ENCODE results near the gene CARNS1. TPM values are rescaled to one million over a fixed set of nuclear protein-coding genes. Genes with fewer than 3 reads are reported as not detected.
A peak's percentile ranks its signal among the peaks of the same experiment; 100 is the strongest.

CARNS1 gene
- total and polyA plus RNA-seq, 9 of the 15 experiments (the other 6 are each of a cell fraction or from before 2014, with no cell fraction given): 0.01 to 0.18 (median 0.06) TPM; not detected in 3

DNA sequence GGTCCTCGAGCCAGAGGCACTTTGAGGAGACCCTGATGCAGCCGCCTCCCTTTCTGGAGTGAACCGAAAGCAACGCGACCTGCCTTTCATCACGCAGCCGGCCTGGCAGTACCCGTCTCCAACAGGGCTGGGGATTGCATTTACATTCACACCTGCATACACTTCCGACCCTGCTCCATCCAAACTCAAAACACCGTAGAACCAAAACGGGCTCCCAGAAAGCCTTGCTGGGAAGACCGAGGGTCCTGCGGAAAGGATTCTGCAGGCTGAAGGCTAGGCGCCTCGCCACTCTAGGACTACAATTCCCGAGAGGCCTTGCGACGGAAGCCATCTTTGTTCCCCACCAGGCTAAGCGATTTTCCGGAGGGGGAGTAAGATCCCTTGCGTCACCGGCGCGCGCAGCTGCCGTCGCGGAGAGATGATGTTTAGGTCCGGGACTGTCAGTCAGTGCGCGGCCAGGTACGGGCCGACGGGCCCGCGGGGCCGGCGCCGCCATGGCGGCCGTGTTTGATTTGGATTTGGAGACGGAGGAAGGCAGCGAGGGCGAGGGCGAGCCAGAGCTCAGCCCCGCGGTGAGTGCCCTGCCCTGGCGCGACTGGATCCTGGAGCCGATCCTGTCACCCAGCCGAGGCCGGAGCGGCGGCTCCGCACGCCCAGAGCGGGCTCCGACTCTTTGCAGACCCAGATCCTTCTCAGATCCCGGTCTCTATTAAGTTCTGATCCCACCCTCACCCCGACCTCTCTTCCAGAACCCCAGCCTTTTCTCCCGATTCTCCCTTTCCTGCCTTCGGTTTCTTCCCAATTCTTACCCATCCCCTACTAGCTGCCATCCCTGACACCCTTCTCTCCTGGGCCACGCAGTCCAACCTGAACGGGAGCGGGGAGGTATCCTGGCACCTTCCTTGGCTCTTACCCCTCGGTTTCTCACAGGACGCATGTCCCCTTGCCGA, 12.8 kb downstream of the CARNS1 start, which contains the start of gene RPS6KB2 (continued):
- TF ChIP-seq, protein P1, sequence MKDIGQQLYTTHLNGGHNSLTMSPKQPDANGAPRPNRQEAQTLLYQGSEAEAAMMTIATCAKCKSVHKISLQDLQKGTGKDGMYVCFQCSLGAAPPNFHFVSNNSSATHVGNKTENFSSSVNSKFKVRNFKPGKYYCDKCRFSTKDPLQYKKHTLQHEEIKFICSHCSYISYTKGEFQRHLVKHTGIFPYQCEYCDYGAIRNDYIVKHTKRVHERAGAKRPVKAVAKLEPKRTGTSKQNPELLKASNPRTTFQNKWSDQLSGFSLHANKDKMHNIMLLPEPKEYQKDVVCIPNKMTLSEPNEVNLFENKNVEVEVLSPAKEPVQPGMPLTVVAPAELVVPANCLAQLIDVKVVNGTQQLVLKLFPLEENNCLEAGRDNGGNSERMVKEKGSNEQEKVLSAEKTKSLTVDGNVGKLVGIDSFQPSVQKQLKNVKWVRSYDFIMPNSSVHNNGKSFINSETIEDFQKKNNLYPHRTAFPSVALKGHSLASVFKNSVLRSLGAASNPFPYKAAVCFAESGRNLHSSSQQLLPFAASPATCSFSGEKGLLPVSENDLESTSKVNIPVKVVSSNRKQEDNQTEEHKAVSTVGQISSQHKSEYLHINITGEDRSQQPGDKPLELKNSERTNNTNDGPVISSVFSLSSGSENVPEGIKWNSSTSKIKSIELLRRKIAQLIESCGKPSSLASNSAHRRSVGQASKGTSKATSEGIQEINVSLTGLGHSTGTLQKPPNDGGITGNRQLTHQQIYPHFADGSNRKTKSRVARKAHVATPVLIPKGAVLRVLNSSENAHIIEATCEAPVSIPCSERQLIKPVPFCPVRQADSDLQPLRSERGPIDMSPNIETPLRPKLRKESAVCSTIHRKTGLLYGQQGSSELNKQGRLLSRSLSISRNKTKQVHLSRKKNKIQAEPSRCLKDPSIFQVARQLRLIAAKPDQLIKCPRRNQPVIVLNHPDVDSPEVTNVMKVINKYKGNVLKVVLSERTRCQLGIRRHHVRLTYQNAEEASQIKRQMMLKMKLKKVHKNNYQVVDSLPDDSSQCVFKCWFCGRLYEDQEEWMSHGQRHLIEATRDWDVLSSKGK (CRISPR knock-in tag; IDR thresholded peaks at IDR 0.05): no peak
- TF ChIP-seq, protein P2, sequence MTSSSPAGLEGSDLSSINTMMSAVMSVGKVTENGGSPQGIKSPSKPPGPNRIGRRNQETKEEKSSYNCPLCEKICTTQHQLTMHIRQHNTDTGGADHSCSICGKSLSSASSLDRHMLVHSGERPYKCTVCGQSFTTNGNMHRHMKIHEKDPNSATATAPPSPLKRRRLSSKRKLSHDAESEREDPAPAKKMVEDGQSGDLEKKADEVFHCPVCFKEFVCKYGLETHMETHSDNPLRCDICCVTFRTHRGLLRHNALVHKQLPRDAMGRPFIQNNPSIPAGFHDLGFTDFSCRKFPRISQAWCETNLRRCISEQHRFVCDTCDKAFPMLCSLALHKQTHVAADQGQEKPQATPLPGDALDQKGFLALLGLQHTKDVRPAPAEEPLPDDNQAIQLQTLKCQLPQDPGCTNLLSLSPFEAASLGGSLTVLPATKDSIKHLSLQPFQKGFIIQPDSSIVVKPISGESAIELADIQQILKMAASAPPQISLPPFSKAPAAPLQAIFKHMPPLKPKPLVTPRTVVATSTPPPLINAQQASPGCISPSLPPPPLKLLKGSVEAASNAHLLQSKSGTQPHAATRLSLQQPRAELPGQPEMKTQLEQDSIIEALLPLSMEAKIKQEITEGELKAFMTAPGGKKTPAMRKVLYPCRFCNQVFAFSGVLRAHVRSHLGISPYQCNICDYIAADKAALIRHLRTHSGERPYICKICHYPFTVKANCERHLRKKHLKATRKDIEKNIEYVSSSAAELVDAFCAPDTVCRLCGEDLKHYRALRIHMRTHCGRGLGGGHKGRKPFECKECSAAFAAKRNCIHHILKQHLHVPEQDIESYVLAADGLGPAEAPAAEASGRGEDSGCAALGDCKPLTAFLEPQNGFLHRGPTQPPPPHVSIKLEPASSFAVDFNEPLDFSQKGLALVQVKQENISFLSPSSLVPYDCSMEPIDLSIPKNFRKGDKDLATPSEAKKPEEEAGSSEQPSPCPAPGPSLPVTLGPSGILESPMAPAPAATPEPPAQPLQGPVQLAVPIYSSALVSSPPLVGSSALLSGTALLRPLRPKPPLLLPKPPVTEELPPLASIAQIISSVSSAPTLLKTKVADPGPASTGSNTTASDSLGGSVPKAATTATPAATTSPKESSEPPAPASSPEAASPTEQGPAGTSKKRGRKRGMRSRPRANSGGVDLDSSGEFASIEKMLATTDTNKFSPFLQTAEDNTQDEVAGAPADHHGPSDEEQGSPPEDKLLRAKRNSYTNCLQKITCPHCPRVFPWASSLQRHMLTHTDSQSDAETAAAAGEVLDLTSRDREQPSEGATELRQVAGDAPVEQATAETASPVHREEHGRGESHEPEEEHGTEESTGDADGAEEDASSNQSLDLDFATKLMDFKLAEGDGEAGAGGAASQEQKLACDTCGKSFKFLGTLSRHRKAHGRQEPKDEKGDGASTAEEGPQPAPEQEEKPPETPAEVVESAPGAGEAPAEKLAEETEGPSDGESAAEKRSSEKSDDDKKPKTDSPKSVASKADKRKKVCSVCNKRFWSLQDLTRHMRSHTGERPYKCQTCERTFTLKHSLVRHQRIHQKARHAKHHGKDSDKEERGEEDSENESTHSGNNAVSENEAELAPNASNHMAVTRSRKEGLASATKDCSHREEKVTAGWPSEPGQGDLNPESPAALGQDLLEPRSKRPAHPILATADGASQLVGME (CRISPR knock-in tag; IDR thresholded peaks at IDR 0.05): no peak
- TF ChIP-seq BRD9 (IDR thresholded peaks at IDR 0.05; ENCODE audit: low read depth, partially characterized antibody) (no peak), ZNF699 (CRISPR knock-in tag; IDR thresholded peaks at IDR 0.05; ENCODE audit: insufficient replicate concordance) (no peak), MTA1 (IDR thresholded peaks at IDR 0.05; ENCODE audit: borderline replicate concordance) (peak; percentile 100), RBFOX2 (IDR thresholded peaks at IDR 0.05; ENCODE audit: low read depth, low read length) (peak; percentile 94), CHD1 (IDR thresholded peaks at IDR 0.05; ENCODE audit: low read length) (peak; percentile 47), ETV5 (CRISPR knock-in tag; IDR thresholded peaks at IDR 0.05; ENCODE audit: low read depth) (peak; percentile 65; the same call in 1 of the 2 replicates), PTRF (tag; IDR thresholded peaks at IDR 0.05) (no peak), ZNF830 (CRISPR knock-in tag; IDR thresholded peaks at IDR 0.05) (no peak), GTF2B (IDR thresholded peaks at IDR 0.05; ENCODE audit: extremely low read depth, insufficient read length) (no peak), ZNF76 (CRISPR knock-in tag; IDR thresholded peaks at IDR 0.05; ENCODE audit: borderline replicate concordance) (peak; percentile 59; the same call in 1 of the 2 replicates), GATAD2A (IDR thresholded peaks at IDR 0.05) (no peak)
- TF ChIP-seq, protein P3, sequence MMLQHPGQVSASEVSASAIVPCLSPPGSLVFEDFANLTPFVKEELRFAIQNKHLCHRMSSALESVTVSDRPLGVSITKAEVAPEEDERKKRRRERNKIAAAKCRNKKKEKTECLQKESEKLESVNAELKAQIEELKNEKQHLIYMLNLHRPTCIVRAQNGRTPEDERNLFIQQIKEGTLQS (IDR thresholded peaks at IDR 0.05): peak; percentile 89
- TF ChIP-seq, protein P3 (CRISPR knock-in tag; conservative IDR thresholded peaks at IDR 0.05): 0 out of 2 replicates have a peak, but pooled peaks have one; percentile 59

Measured in K562 (cell line).